NCI-H128 (cell line): ENCODE results near the gene ZFYVE28.
"Not testable (repeated sequence)": the region's sequence is repeated elsewhere in the genome, so short reads cannot be mapped to it uniquely, and the experiment has no call there.

Source experiments
- DNase-seq: peaks from one replicate; lab custom pipeline; 2025; ENCODE audit not compliant: unreplicated experiment; lab: John Stamatoyannopoulos, UW

Gene ZFYVE28

DNA sequence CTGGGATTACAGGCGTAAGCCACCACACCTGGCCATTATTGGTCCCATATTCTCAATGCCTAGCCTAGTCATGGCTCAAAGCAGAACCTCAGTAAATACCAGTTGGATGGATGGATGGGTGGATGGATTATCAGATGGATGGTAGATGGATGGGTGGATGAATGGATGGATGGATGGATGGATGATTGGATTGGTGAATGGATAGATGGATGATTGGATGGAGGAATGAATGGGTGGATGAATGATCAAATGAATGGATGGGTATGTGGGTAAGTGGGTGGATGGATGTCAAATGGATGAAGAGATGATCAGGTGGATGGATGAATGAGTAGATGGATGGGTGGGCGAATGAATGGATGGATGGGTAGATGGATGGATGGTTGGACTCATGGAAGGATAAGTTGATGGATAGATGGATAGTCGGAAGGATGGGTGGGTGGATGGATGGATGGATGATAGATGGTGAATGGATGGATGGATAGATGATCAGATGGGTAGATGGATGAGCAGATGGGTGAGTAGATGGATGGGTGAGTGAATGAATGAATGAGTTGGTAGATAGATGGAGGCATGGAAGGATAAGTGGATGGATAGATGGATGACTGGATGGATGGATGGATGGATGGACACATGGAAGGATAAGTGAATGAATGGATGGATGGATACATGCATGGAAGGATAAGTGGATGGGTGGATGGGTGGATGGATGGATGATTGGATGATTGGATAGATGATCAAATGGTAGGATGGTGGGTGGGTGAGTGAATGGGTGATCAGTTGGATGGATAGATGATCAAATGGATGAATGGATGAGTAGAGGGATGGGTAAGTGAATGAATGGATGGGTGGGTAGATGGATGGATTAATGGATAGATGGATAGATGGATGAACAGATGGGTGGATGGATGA is 28.5 kb upstream of the ZFYVE28 start:
- DNase-seq, result no peak

DNA sequence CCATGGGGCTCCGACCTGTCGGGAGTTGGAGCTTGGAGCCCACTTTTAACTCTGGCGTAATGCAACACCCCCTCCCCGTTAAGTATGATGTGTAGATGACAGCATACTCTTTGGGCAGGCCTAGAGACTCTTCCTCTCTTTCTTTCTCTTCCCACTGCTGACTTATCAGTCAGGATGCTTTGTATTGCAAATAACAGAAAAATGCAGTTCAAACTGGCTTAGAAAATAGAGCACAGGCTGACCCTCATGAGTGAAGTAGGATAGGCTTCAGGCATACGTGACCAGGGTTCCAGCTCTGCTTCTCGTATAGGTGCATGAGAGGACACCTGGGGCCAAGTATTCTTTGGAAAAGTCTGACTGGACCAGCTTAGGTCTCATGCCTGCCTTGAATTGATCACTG is 27.1 kb upstream of the ZFYVE28 start:
- DNase-seq, result no peak

DNA sequence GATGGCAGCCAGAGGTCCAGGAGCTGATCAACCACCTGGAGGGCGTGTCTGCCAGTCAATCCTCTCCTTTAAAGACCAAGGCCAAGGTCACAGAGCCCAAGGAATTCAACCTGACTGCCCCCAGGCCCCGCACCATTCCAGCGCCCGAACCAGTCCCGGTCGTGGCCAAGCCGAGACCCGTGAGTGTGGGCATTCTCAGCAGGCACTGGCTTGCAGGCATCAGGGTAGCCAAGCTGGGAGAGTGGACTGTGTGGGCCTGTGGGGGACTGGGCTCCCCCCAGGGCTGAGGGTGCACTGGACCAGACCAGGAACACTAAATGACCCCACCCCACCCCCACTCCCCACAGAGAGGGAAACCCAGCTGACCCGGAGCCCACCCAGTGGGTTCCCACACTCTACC is 26.7 kb upstream of the ZFYVE28 start:
- DNase-seq, result no peak

DNA sequence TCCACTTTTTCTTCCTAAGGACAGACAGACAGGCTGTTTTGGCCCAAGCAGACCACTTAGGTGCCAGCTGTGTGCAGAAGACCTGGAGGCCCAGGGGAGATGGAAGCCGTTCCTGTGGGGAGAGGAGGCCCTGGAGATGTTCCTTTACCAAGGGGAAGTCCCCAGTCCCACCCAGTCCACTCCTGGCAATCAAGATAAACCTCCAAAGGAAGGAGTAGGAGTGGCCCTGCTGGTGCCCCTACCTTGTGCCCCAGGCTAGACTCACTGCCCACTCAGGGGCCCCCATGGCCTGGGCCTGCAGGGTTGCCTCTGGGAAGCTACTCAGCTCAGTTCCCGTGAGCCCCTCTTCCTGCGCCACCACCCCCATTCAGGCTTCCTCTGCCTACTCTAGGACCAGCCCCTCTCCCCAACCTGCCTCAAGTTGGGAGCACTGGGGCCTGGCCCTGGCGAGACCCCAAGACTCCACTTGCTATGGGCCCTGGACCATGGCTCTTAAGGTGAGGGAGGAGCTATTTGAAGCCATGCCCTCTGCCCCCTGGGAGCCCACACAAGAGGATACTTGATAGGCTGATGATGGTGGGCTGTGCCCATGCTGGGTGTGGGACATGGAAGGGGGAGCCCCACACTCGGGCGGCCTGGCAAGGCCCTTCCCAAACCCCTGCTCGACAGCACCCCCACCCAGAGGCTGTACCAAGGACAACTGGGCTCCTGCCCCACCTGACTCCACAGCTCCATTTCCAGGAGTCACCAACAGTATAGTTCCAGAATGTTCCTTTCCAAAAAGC is 25.7 kb upstream of the ZFYVE28 start:
- DNase-seq, result no peak

DNA sequence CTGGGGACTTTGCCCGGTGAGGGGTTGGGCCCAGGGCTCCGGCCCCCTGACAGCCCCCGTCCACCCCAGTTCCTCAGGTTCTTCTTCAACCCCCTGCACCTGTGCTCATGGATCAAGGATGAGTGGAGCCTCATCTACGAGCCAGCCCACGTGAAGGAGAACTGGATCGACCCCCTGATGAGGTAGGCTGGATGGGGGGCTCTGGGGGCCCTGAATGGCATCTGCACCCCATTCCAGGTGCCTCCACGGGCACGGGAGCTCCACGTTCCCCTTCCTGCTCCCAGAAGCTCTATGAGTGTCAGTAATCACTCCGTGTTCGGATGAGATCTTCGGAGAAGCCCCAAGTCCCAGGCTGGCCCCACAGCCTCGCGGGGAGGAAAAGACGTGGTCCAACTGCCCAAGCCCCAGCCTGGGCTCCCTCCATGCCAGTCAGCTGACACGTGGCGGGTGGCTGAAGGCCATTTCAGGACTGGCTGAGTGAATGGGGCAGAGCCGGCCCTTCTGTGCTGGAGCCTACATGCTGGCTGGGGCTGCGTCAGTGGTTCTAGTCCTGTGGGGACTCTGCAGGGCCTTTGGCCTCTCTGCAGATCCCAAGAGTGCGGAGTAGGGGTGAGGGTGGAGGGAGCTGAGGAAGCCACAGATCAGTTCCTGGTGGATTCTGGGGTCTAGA is 24.8 kb upstream of the ZFYVE28 start:
- DNase-seq, result no peak

DNA sequence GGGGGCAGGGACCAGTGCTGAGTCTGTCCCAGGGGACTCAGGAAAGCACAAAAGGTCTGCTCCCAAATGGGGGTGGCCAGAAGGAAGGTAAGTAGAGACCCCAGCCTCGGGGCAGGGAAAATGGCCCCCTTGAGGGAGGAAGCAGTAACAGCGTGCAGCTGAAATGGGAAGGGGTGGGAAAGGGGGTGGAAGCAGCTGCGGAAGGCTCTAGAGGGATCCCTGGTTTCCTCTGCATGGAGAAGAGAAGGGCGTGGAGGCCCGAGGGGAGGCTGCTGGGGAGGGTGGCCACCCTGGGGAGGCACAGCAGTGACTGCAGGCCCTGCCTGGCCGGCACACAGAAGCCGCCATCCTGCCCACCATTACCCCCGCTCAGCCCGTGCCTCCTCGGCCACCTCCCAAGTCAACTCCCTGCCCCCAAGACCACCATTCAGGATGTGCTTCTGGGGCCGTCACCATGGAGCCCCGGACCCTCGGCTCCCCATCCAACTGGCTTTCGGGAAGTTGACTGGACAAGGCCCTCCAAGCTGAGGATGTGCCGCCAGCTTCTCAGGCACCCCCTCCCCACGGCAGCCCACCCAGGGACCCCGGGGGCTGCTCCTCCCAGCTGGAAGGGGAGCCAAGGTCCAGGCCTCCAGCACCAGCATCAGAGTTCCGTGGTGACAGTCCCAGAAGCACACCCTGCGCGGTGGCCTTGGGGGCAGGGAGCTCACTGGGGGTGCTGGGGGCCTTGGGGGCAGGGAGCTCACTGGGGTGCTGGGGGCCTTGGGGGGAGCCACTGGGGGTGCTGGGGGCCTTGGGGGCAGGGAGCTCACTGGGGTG is 23.9 kb upstream of the ZFYVE28 start:
- DNase-seq, result no peak

DNA sequence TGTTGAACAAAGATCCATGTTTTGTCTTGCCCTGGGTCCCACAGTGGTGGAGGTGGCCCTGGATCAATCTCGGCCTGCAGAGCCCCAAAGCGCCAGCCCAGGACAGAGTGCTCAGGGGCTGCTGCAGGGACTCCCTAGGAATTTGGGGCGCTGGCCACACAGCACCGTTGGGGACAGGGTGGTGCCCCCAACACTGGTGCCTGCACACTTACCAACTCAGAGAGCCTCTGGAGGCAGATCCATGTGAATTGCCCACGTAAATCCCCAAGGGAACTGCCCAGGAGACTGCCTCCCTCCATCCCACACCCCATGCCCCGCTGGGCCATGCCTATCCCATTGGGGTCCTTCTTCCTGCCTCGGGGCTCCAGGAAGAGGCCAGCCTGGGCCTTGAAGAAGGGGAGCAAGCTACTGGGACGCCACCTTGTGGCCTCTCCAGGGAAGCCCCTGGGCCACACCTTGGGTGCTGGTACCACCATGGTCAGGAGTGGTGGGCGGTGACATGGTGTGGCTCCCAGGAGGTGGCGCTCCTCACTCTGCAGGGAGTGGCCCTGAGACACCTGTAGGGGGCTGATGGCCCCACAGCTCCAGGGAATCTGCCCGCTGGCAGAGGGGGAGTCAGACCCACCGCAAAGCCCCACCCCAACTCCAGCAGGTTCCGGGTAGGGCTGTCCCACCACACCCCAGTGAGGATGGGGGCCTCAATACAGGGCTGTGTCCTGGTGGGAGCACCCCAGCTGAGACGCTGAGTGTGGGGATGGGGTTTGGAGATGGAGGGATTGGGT is 23.1 kb upstream of the ZFYVE28 start:
- no peak for DNase-seq

DNA sequence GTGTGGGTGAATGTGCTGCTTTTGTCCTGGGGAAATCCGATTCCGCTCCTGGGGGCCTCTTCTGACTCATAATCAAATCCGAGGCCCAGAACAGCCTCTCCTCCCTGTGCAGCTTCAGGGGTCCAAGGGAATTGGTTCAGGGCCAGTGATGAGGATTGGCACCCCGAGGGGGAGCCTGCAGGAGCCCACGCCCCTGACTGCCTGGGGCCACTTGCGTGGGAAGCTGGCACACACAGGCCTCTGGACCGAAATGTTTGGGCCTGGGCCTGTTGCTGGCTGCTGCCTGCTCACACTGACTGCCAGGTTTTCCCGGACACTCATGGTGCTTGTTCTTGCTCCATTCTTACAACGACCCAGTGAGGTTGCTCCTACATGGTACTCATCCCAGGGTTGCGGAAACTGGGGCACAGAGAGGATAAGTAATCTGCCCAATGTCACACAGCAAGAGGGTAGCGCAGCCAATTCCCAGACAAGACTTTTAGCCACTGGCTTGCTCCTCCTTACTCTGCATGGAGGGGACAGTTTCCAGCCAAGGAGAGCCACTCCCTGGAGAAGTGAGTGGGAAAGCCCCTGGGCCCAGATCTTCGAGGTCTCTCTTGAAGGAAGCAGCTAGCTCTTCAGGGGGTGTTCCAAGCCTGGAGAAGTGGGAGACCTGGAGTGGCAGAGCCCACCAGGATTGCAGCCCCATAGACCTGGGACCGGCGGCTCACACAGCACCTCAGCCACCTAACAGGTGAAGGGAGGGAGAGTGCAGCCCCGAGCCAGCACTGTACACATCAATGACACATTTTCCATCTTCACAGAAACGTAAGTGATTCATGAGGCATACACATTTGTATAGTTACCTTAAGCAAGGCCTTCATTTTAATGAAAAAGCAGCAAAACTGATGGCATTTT is 20.6 kb upstream of the ZFYVE28 start:
- DNase-seq, result no peak

DNA sequence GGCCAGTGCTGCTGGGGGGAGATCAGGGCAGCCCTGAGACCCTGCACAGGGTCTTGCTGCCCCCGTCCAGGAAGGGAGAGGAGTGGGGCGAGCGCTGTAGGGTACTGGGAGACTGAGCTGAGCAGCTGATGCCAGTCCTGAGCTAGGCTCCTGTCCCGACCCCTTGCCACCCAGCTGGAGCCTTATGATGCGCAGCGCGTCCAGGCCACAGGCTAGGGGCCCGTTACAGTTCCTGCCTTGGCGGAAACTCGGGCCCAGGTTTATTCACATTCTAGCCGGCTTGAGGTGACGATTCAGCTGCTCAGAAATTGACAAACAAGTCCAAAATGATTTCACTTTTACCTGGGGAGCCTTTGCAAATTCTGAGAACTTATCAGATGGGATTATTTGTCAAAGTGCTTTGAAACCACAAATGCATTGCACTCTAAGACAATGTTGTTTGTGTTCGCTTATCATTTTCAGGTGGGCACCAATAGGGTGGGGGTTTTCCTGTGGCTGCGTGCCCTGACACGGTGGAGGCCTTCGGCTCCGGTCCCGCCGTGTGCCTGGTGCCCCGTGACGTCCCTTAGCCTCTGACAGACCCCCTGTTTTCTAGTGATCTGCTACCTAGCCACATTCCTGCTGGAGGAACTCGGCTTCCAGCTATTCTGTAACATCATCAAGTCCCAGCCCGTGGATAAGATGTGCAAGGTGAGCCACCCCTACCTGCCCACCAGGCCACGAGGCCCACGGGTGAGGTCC is 19.2 kb upstream of the ZFYVE28 start:
- DNase-seq, result no peak

DNA sequence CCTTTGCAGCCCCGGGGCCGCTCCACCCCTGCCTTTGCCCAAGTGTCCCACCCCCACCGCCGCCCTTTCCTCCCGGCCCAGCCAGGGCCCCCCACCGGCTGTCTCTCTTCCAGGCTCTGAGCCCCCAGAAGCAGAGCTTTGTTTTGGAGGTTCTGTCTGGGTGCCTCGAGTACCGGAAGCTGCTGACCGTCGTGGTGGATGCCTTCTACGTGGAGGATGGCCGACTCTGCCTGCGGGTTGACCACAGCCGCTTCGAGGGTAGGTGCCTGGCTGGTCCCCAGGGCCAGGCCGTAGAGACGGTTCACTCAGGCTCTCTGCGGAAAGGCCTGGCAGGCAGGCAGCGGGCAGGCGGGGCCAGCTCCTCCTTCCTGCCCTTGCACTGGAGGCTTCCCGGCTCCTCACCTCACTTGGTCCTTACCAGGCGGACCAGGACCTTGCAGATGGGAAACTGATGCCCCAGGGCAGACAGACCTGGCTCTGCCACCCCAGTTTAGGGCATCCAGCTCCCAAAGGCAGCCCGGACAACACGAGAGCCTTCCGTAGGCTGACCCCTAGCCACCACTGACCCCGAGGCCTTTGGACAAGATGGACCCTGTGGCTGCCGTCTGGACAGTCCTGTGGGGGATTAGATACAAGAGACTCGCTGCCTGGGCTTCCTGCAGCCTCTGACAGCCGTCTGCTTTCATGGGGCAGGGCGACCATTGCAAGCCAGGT is 18.5 kb upstream of the ZFYVE28 start:
- no peak for DNase-seq

DNA sequence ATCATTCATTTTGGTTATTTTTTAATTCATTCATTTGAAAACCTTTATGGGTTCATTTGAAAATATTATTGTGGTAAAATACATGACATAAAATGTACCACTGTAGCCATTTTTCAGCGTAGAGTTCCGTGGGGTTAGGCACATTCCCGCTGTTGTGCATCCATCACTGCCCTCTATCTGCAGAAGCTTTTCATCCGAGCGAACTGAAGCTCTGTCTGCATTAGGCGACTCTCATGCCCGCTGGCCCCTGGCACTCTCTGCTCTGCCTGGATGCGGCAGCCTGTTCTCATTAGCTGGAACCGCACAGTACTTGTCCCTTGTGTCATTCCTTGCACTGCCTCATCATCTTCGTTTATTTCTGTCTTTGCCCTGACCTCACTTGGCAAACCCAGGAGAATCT is 17.9 kb upstream of the ZFYVE28 start:
- no peak for DNase-seq

DNA sequence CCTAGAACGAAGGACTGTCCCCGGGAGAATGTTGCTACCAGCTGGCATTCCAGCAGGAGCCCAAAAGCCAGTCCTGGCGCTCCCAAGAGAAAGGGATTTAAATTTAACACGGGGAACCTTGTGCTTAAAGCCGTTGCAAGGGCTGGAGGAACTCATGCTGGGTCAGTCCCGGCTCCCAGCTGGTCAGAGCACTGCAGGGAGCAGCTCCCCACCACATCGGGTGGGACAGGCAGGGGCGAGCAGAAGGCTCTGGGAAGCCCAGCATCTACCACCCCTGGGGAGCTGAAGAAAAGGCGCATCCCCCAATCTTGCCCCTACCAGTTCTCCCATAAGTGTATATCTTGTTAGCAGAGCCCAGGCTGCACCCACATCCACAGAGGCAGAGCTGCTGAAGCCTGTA is 16.0 kb upstream of the ZFYVE28 start:
- DNase-seq, result no peak

DNA sequence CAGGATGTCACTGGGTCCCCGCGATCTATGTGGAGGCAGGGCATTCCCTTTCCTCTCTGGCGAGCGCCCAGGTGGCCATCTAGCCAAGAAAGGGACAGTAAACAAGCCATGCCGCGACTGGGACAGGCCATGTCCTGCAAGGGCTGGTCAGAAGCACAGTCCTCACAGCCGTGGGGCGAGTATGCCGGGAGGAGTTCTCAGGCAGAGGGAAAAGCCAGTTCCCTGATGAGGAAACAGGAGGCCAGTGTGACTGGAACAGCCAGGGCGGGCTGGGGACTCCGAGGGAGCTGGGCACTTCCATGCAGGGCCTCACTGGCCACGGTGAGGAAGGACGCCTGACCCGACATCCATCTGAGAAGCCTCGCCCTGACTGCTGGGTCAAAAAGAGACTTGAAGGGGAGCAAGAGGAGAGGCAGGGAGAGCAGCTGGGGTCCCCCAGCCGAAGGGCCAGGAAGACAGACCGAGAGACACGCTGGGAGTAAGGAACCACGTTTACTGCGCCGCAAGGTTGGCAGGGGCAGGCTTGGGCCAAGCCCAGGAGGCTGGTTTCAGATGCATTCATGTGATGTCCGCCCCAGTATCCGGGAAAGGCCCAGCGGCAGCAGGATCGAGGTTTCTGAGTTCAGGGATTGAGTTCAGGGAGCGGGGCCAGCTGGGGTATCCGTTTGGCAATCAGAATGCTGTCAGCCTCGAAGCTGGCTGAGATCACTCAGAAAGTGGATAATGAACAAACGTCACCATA is 15.3 kb upstream of the ZFYVE28 start:
- no peak for DNase-seq

DNA sequence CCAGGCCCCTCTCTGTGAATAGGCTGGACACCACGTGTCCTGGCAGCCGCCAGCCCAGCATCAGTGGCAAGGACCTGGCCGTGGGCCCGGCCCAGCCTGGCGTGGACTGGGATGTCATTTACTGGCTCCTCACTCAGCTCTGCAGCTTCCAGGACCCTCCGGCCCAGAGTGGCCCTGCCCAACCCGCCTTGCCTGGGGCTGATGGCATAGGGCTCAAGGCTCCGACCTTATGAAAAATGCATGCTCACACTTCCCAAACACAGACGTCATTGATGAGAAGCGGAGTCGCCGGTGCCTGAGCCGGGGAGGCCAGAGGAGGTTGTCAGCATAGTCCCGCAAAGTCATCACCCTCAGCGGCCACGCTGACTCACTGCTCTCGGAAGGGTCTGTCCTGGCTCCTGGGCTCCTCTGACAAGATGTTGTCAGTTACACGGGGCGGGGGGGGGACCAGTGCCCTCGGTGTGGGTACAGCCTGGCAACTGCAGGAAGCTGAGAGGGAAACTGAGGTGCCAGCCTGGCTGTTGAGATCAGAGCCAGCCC is 14.6 kb upstream of the ZFYVE28 start:
- DNase-seq, result no peak

DNA sequence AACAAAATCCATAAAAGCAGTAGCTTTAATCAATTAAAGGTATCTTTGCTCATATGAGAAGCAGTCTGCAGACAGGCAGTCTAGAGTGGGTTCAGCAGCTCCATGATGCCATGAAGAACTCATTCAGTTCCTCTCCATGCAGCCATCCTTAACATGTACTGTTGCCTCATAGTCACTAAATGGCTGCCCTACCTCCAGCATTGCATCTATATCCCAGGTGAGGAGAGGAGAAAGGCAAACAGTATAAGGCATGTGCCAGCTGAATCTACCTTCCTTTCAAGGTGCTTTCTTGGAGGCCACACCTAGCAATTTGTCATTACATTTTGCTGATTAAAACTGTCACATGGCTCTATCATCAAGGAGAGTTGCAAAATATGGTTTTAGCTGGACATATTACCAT is 13.6 kb upstream of the ZFYVE28 start:
- no peak for DNase-seq

DNA sequence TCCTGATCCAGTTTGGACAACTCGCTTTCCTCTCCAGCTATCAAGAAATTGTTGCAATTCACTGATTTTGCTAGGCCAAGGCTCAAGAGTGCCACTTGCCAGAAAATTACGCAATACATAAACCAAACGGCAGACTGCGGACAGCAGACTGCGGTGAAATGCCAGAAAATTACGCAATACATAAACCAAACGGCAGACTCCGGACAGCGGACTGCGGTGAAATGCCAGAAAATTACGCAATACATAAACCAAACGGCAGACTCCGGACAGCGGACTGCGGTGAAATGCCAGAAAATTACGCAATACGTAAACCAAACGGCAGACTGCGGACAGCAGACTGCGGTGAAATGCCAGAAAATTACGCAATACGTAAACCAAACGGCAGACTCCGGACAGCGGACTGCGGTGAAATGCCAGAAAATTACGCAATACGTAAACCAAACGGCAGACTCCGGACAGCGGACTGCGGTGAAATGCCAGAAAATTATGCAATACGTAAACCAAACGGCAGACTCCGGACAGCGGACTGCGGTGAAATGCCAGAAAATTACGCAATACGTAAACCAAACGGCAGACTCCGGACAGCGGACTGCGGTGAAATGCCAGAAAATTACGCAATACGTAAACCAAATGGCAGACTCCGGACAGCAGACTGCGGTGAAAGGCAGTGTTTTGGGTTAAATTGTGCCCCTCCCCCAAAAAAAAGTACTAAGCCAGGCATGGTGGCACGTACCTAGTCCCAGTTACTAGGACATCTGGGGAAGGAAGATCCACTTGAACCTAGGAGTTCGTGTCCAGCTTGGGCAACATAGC is 11.7 kb upstream of the ZFYVE28 start:
- DNase-seq, result not testable (repeated sequence)
